Erythroblast (primary cell): Measurements from ENCODE around the gene GPI.

Source experiments
- DNase-seq, 2 experiments: peaks; one replicate each; lab custom pipeline; 2025; lab: John Stamatoyannopoulos, UW
- GATA1 ChIP-seq: IDR thresholded peaks from 2 replicates; pipeline ENCODE4 v1.6.1; 2011; ENCODE audit warnings: low read depth, mild to moderate bottlenecking, control low read depth, low read length, moderate library complexity
- POLR2A ChIP-seq: IDR thresholded peaks from 2 replicates; pipeline ENCODE4 v1.6.1; 2011; ENCODE audit warnings: mild to moderate bottlenecking, low read length

GPI gene

GRCh38 chr19:34353546-34353945, 11.4 kb upstream of the GPI start:
- TF ChIP-seq GATA1, result no peak
- no peak for TF ChIP-seq POLR2A
- DNase-seq, result no peak

DNA sequence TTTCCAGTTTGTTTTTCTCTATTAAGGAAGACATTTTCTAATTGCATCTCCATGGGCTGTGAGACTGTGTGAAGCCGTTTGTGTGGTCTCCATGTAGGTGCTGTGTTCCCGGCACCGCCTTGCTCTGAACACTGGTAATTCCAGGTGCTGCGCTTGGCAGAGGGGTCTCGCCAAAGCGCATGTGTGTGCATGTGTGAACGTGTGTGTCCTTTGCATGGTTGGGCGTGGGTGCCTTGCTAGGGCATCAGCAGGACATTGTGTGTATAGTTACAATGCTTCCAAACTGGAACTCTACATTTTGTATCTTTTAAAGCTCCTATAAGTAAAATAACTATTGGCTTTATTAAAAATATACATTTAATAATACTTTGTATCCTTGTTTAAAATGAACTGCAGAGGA, 9.8 kb upstream of the GPI start:
- no peak for DNase-seq
- TF ChIP-seq GATA1 (no peak), POLR2A (no peak)

DNA sequence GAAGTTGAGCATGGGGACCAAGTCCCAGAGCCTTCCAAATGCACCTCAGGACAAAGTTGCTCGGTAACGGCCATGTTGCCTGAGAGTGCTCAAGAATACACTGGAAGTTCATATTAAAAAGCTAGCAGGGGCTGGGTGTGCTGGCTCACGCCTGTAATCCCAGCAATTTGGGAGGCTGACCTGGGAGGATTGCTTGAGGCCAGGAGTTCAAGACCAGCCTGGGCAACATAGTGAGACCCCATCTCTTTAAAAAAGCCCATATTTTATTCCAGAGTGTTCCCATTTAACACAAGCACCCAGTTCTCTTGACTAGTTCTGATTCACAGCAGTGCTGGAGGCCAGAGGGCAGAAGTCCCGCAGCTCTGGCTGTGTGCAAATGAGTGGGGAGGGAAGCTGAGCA, 8.1 kb upstream of the GPI start:
- no peak for DNase-seq
- TF ChIP-seq POLR2A, result no peak
- TF ChIP-seq GATA1, result no peak

- DNase-seq, result no peak
- no peak for TF ChIP-seq GATA1
- TF ChIP-seq POLR2A, result no peak
Observed at GRCh38 chr19:34357431-34357830, 7.6 kb upstream of the GPI start.

DNA sequence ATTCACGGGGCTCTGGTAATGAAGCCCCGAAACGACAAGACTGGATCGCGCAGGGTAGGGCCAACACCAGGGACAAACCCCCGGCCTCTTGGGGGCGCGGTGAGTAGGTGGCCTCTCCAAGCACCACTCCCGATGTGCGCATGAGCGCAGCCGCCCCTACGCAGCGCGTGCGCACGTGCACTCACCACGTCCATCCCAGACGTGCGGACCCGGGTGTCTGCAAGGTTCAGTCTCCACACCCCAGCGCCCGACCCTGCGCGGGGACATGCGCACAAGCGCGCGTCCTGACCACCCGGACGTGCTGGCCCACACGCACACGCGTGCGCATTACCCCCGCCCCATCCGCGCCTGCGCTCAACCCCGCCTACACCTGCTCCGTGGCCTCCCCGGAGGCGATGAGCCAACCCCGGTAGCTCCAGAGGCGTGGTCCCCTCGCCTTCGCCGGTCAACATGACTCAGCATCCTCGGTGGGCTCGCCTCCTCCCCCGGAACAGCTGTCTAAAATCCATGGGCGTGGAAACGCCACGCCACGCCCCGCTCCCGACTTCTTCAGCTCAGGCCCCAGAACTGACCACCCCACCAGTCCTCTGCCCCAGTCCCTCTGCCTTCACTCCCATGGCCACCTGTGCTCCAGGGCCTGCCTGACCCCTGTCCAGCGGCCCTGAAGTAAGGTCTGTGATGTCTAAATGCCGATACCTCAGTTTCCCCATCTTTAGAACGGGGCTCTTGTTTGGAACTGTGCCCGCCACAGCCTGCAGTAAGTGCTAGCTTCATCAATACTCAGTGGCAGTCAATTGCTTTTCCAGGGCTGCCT, 5.6 kb upstream of the GPI start:
- TF ChIP-seq GATA1, result no peak
- peak; percentile 51 for TF ChIP-seq POLR2A
- peak; percentile 97 to 99 for DNase-seq

GRCh38 chr19:34359954-34360315, 5.1 kb upstream of the GPI start:
- TF ChIP-seq POLR2A, result no peak
- no peak for TF ChIP-seq GATA1
- DNase-seq, result no peak

DNA sequence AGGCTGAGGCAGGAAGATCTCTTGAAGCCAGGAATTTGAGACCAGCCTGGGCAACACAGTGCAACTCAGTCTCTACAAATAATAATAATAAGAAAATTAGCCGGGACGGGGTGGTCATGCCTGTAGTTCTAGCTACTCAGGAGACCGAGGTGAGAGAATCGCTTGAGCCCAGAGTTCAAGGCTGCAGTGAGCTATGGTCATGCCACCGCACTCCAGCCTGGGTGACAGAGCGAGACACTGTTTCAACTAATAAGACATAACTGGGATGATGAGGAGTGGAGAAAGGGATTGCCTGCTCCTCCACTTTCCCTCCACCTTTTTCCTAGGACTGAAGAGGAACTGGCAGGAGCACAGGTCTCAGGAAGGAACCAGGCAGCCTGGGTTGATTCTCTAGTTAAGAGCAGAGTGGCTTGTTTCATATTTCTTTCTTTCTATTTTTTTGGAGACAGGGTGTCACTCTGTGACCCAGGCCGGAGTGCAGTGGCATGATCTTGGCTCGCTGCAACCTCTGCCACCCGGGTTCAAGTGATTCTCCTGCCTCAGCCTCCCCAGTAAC, 4.6 kb upstream of the GPI start:
- DNase-seq, result no peak
- TF ChIP-seq GATA1 (no peak), POLR2A (no peak)

DNA sequence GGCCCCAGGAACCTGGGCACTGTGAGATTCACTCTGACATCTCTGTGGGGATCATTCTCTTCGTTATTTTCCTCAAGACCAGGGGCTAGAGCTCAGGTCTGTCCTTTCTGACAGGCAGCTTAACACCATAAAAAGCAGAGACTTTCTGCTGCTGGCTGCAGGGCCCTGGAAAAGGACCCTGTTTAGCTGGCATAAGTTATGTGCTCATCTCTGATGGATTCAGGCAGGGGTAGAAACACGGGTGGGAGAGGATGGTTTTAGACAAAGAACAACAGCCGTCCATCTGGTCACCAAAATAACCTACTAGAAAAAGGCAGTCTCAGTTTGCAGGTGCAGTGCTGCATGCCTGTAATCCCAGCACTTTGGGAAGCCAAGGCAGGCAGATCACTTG, 2.3 kb upstream of the GPI start:
- no peak for TF ChIP-seq POLR2A
- no peak for TF ChIP-seq GATA1
- DNase-seq, result no peak

GRCh38 chr19:34363094-34363493, 1.9 kb upstream of the GPI start:
- DNase-seq, result no peak
- TF ChIP-seq GATA1 (no peak), POLR2A (no peak)

DNA sequence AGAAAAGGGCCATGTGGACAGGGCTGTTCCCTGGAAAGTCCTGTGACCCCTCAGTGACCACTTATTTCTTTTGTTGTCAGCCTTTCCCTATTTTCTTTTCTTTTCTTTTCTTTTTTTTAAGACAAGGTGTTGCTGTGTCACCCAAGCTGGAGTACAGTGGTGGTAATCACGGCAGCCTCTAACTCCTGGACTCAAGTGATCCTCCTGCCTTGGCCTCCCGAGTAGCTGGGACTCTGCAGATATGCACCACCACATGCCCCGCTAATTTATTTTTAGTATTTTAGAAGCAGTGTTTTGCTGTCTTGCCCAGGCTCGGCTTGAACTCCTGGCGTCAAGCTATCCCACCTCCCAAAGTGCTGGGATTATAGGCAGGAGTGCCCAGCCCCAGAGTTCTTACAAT, 1.1 kb upstream of the GPI start:
- no peak for DNase-seq
- TF ChIP-seq POLR2A (no peak), GATA1 (no peak)

GRCh38 chr19:34364462-34364829, 550 bp upstream of the GPI start:
- TF ChIP-seq POLR2A (no peak), GATA1 (no peak)
- DNase-seq, result no peak

DNA sequence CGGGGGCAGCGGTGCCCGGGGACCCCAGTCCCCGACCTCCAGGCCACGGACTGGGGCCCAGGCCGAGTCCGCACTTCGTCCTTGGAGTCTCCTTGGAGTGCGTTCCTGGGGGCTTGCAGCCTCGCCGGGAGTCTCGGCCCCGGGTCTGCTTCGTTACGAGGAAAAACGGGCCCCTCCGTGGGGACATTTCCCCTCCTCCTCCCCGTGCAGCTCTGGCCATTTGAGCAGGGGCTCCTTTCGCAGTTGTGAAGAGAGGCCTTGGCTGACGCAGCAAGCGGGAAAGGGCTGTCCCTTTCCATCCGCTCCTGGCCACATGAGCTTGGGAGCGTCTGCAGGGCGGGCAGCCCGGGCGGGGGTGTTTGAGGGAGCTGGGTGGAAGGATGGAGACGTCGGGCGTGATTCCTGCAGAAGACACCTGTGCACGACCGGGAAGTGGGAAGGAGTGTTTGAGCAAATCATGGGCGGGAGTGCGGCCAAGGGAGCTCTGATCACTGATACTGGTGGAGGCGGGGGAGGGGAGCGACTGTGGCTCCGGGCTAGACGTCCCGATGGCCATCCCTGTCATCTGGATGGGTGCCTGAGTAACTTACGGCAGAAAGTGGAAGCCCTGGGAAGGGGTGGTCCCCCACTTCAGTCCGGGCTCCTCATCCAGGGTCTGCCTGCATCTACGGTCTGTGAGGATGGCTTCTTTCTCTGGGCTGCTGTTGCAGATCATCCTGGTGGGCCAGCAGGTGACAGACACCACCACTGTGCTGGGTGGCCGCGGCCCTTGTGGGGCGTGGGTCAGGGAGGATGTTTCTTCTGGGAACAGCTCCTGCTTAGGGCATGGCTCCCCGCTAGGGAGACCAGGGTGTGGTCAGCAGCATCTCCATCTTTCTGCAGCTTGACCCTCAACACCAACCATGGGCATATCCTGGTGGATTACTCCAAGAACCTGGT, 736 bp downstream of the GPI start:
- DNase-seq, result peak in 1 of 2 experiments; percentile 29
- no peak for TF ChIP-seq POLR2A
- TF ChIP-seq GATA1, result no peak

DNA sequence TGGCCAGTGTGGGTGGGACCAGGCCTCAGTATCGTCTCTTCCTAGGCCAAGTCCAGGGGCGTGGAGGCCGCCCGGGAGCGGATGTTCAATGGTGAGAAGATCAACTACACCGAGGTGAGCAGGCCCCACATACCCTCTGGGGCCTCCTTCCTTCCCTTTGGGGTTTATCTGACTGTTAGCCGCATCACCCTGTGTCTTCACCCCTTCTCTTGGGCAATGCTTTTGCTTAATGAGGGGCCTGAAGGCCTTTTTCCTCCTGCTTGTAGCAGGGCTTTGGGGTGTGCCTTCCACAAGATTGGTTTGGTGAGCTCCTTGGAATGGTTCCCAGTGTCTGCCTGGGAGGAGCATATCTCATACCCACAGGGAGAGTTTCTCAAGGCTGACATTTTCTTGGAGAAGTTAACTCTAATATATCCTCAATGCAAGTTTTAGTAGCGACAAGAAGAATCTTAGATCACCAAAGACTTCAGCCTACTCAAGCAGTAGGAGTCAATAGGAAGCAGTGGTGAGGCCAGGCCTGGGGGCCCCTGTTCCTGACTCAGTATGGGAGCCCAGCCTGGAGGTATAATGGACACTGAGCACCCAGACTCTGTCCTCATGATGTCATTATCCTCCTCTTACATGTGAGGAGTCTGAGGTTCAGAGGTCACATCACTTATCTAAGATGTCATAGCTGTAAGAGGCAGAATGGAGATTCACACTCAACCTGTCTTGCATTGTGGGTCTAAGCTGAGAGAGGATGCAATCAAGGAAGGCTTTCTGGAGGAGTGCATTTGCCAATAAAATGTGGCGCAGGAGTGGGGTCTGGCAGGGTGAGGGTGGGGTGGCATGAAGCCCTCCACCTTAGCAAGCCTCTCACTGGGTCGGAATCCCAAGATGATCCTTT, 2.0 kb downstream of the GPI start:
- DNase-seq, result peak; percentile 68 to 70
- TF ChIP-seq GATA1, result no peak
- TF ChIP-seq POLR2A, result no peak
